Measurements from ENCODE around the gene AGO3.
A peak's percentile ranks its signal among the peaks of the same experiment; 100 is the strongest.
"Not testable (repeated sequence)": the region's sequence is repeated elsewhere in the genome, so short reads cannot be mapped to it uniquely, and the experiment has no call there.

AGO3 gene

GRCh38 chr1:35930593-35931445 lies at the start of gene AGO3:
Gene AGO3 (plus strand): TSS chr1:35931105. CDS start chr1:35931427, 322 bp downstream.
- peak; percentile 84 for DNase-seq

GRCh38 chr1:35881850-35882273 lies 49.0 kb upstream of the AGO3 start:
- DNase-seq = no peak

- no peak for DNase-seq
Observed at GRCh38 chr1:35882586-35882944, 48.3 kb upstream of the AGO3 start.

- DNase-seq = peak; percentile 97
Observed at GRCh38 chr1:35882945-35883634, 47.8 kb upstream of the AGO3 start, which contains the start of gene AGO1. Gene AGO1 (plus strand): TSS chr1:35883209. CDS start chr1:35883422, 213 bp downstream.

GRCh38 chr1:35883635-35884101 lies 47.2 kb upstream of the AGO3 start:
- peak; percentile 49 for DNase-seq

GRCh38 chr1:35884934-35885333 lies 46.0 kb upstream of the AGO3 start:
- no peak for DNase-seq

- no peak for DNase-seq
Observed at GRCh38 chr1:35885961-35886558, 44.8 kb upstream of the AGO3 start.

GRCh38 chr1:35886577-35887431 lies 44.1 kb upstream of the AGO3 start:
- no peak for DNase-seq

GRCh38 chr1:35887508-35887907 lies 43.4 kb upstream of the AGO3 start:
- no peak for DNase-seq

GRCh38 chr1:35888255-35888654 lies 42.6 kb upstream of the AGO3 start:
- no peak for DNase-seq

GRCh38 chr1:35888981-35889380 lies 41.9 kb upstream of the AGO3 start:
- DNase-seq = not testable (repeated sequence)

GRCh38 chr1:35893051-35893879 lies 37.6 kb upstream of the AGO3 start:
- no peak for DNase-seq

GRCh38 chr1:35894183-35894582 lies 36.7 kb upstream of the AGO3 start:
- DNase-seq = no peak

- DNase-seq = no peak
Observed at GRCh38 chr1:35894656-35895055, 36.2 kb upstream of the AGO3 start.

- DNase-seq = no peak
Observed at GRCh38 chr1:35899941-35900340, 31.0 kb upstream of the AGO3 start.

GRCh38 chr1:35901235-35901634 lies 29.7 kb upstream of the AGO3 start:
- DNase-seq = no peak

- no peak for DNase-seq
Observed at GRCh38 chr1:35902671-35903070, 28.2 kb upstream of the AGO3 start.

GRCh38 chr1:35914717-35915116 lies 16.2 kb upstream of the AGO3 start:
- no peak for DNase-seq

- DNase-seq = no peak
Observed at GRCh38 chr1:35915693-35916092, 15.2 kb upstream of the AGO3 start.

- no peak for DNase-seq
Observed at GRCh38 chr1:35923791-35924221, 7.1 kb upstream of the AGO3 start.

- DNase-seq = no peak
Observed at GRCh38 chr1:35924838-35925237, 6.1 kb upstream of the AGO3 start.

GRCh38 chr1:35925741-35926140 lies 5.2 kb upstream of the AGO3 start:
- DNase-seq = no peak
